Naive thymus-derived CD8-positive, alpha-beta T cell (primary cell): Measurements from ENCODE around the gene RFX2. TPM values are rescaled to one million over a fixed set of nuclear protein-coding genes. Genes with fewer than 3 reads are reported as not detected.

ENCODE experiments used
- ATAC-seq, 2 donors: fragments of 150-1000 bp; cut with Tn5 transposase in 1 of 2; sonication (Bioruptor Pico), chemical (Tn5 transposase) in 1 of 2; 1 replicate in 1 of 2; 2 replicates in 1 of 2; pipeline ENCODE4 v1.10.0; 2021; ENCODE audit warnings: mild to moderate bottlenecking in 2 of 2, moderate library complexity in 2 of 2
- POLR2A ChIA-PET: fragments of 350-600 bp; sonication (Branson Sonifier 250); formaldehyde crosslinking; loops from one replicate; lab custom pipeline; 2021; ENCODE audit warnings: antibody characterized with exemption; lab: Charles Lee
- DNase-seq, 10 donors: peaks; one replicate each; pipeline versions ENCODE4 v3.0.0 to v3.0.0-alpha.2; 2020 to 2022
- H3K27ac Mint-ChIP-seq, 10 donors: one replicate each; pipeline ENCODE4 v1.8.0; 2020 to 2022; ENCODE audit warnings: mild to moderate bottlenecking in 10 of 10, mixed read lengths in 10 of 10, moderate library complexity in 4 of 10, inconsistent platforms in 1 of 10
- H3K27me3 Mint-ChIP-seq, 5 donors: one replicate each; pipeline ENCODE4 v1.8.0; 2021 to 2022; ENCODE audit warnings: mixed read lengths in 5 of 5
- H3K36me3 Mint-ChIP-seq, 3 donors: one replicate each; pipeline ENCODE4 v1.8.0; 2020 to 2022; ENCODE audit warnings: mixed read lengths in 3 of 3, mild to moderate bottlenecking in 2 of 3, inconsistent platforms in 1 of 3
- H3K4me1 Mint-ChIP-seq, 4 donors: one replicate each; pipeline ENCODE4 v1.8.0; 2021 to 2022; ENCODE audit warnings: mixed read lengths in 4 of 4
- H3K4me3 Mint-ChIP-seq, 10 donors: one replicate each; pipeline ENCODE4 v1.8.0; 2020 to 2022; ENCODE audit warnings: mild to moderate bottlenecking in 10 of 10, mixed read lengths in 10 of 10, moderate library complexity in 6 of 10, inconsistent platforms in 1 of 10
- H3K9me3 Mint-ChIP-seq, 9 donors: one replicate each; pipeline ENCODE4 v1.8.0; 2020 to 2022; ENCODE audit warnings: mixed read lengths in 9 of 9, mild to moderate bottlenecking in 3 of 9, inconsistent platforms in 1 of 9, moderate library complexity in 1 of 9
- polyA plus RNA-seq, 3 donors: library from polyadenylated mRNA; unstranded; fragments of 300-500 nt; fragmentation: Illumina TruSeq; gene quantifications; one replicate each; pipeline ENCODE4 v1.2.3, GENCODE V29; 2021
- total RNA-seq, 8 experiments: library from RNA in 2 of 8; stranded (reverse) in 2 of 8; gene quantifications; one replicate each; pipeline ENCODE4 v1.2.3 and lab custom pipeline; 2021 to 2026

RFX2 gene
- total and polyA plus RNA-seq, 5 experiments from 2014 or later, result 4.0 to 10.4 (median 5.9) TPM

GRCh38 chr19:6022570-6023064 is 87.7 kb downstream of the RFX2 start:
- POLR2A ChIA-PET, result interaction anchor here (1.5 to 1.9 kb wide), 5 partner anchors 47 to 218 kb away, joined by 4 to 10 read pairs (median 9); partner anchors contain the start of genes NDUFA11 and NRTN
- Mint-ChIP-seq H3K27me3 (peaks cover 0 to 4% (median 0%) of the 10 kb centered on the region in 5 donors), H3K4me3 (no peak overlapping the region), H3K27ac (peak overlapping the region in 2 of 10 donors; percentile 37 to 55), H3K36me3 (peaks cover 0 to 11% (median 1%) of the 10 kb centered on the region in 3 donors), H3K9me3 (no peaks in the 10 kb centered on the region), H3K4me1 (peaks cover 5 to 25% (median 8%) of the 10 kb centered on the region in 4 donors)
- DNase-seq (no peak), ATAC-seq (peak; percentile 6 to 9)

- peak; percentile 66 to 91 (median 76) for DNase-seq
- peaks cover 5 to 25% (median 8%) of the 10 kb centered on the region in 4 donors for H3K4me1 Mint-ChIP-seq
- H3K9me3 Mint-ChIP-seq, result no peaks in the 10 kb centered on the region
- peak; percentile 98 to 99 for ATAC-seq
- H3K36me3 Mint-ChIP-seq, result peaks cover 0 to 10% (median 0%) of the 10 kb centered on the region in 3 donors
- H3K4me3 Mint-ChIP-seq, result no peak overlapping the region
- POLR2A ChIA-PET, result interaction anchor here (1.5 to 1.9 kb wide), 5 partner anchors 47 to 218 kb away, joined by 4 to 10 read pairs (median 9); partner anchors contain the start of genes NDUFA11 and NRTN
- H3K27ac Mint-ChIP-seq, result peak overlapping the region in 1 of 10 donors; percentile 55
- peaks cover 0 to 4% (median 0%) of the 10 kb centered on the region in 5 donors for H3K27me3 Mint-ChIP-seq
Measured at GRCh38 chr19:6021878-6022569, 88.3 kb downstream of the RFX2 start.

- H3K27me3 Mint-ChIP-seq, result peaks cover 0 to 4% (median 0%) of the 10 kb centered on the region in 5 donors
- no peak for DNase-seq
- peaks cover 0 to 2% (median 0%) of the 10 kb centered on the region in 3 donors for H3K36me3 Mint-ChIP-seq
- POLR2A ChIA-PET, result interaction anchor here (0.5 to 1.9 kb wide), 2 partner anchors 217 to 224 kb away, joined by 3 to 9 read pairs; partner anchors contain the start of gene NRTN
- H3K4me1 Mint-ChIP-seq, result peaks cover 3 to 25% (median 8%) of the 10 kb centered on the region in 4 donors
- peak overlapping the region in 1 of 10 donors; percentile 62 for H3K27ac Mint-ChIP-seq
- no peak for ATAC-seq
- no peak overlapping the region for H3K4me3 Mint-ChIP-seq
- no peaks in the 10 kb centered on the region for H3K9me3 Mint-ChIP-seq
Measured at GRCh38 chr19:6020972-6021805, 89.1 kb downstream of the RFX2 start.

- H3K36me3 Mint-ChIP-seq, result no peaks in the 10 kb centered on the region
- no peak overlapping the region for H3K4me3 Mint-ChIP-seq
- H3K27ac Mint-ChIP-seq, result peak overlapping the region in 1 of 10 donors; percentile 55
- DNase-seq, result peak in 1 of 10 donors; percentile 7
- H3K4me1 Mint-ChIP-seq, result peaks cover 3 to 25% (median 8%) of the 10 kb centered on the region in 4 donors
- no peaks in the 10 kb centered on the region for H3K9me3 Mint-ChIP-seq
- peak; percentile 24 to 33 for ATAC-seq
- peaks cover 0 to 4% (median 0%) of the 10 kb centered on the region in 5 donors for H3K27me3 Mint-ChIP-seq
- POLR2A ChIA-PET, result interaction anchor here (0.5 kb wide), 1 partner anchor 223 kb away, joined by 3 read pairs; no protein-coding TSS in a partner anchor
Measured at GRCh38 chr19:6020166-6020882, 90.0 kb downstream of the RFX2 start.

GRCh38 chr19:6018786-6019185 is 91.5 kb downstream of the RFX2 start:
- Mint-ChIP-seq H3K36me3 (no peaks in the 10 kb centered on the region), H3K27me3 (peaks cover 0 to 4% (median 0%) of the 10 kb centered on the region in 5 donors), H3K4me3 (no peak overlapping the region), H3K4me1 (peaks cover 3 to 25% (median 8%) of the 10 kb centered on the region in 4 donors), H3K9me3 (no peaks in the 10 kb centered on the region), H3K27ac (no peak overlapping the region)
- no peak for DNase-seq
- ATAC-seq, result no peak
- POLR2A ChIA-PET, result no interaction called here

- POLR2A ChIA-PET, result no interaction called here
- peaks cover 3 to 24% (median 8%) of the 10 kb centered on the region in 4 donors for H3K4me1 Mint-ChIP-seq
- ATAC-seq (no peak), DNase-seq (no peak)
- peaks cover 0 to 4% (median 0%) of the 10 kb centered on the region in 3 donors for H3K36me3 Mint-ChIP-seq
- H3K4me3 Mint-ChIP-seq, result no peak overlapping the region
- no peaks in the 10 kb centered on the region for H3K9me3 Mint-ChIP-seq
- H3K27ac Mint-ChIP-seq, result peak overlapping the region in 1 of 10 donors; percentile 84
- peaks cover 0 to 4% (median 0%) of the 10 kb centered on the region in 5 donors for H3K27me3 Mint-ChIP-seq
Measured at GRCh38 chr19:6017576-6017975, 92.7 kb downstream of the RFX2 start.

GRCh38 chr19:6015841-6016545 is 94.3 kb downstream of the RFX2 start:
- no peak overlapping the region for H3K27ac Mint-ChIP-seq
- H3K27me3 Mint-ChIP-seq, result no peaks in the 10 kb centered on the region
- peaks cover 0 to 9% (median 4%) of the 10 kb centered on the region in 4 donors for H3K4me1 Mint-ChIP-seq
- H3K9me3 Mint-ChIP-seq, result no peaks in the 10 kb centered on the region
- no peak overlapping the region for H3K4me3 Mint-ChIP-seq
- peaks cover 0 to 4% (median 0%) of the 10 kb centered on the region in 3 donors for H3K36me3 Mint-ChIP-seq
- DNase-seq (no peak), ATAC-seq (no peak)
- POLR2A ChIA-PET, result no interaction called here

GRCh38 chr19:6014551-6015135 is 95.7 kb downstream of the RFX2 start:
- DNase-seq, result no peak
- no peak overlapping the region for H3K27ac Mint-ChIP-seq
- POLR2A ChIA-PET, result no interaction called here
- no peaks in the 10 kb centered on the region for H3K9me3 Mint-ChIP-seq
- H3K4me1 Mint-ChIP-seq, result peaks cover 0 to 2% (median 0%) of the 10 kb centered on the region in 4 donors
- ATAC-seq, result no peak
- peaks cover 0 to 10% (median 0%) of the 10 kb centered on the region in 3 donors for H3K36me3 Mint-ChIP-seq
- no peaks in the 10 kb centered on the region for H3K27me3 Mint-ChIP-seq
- H3K4me3 Mint-ChIP-seq, result no peak overlapping the region

- H3K4me1 Mint-ChIP-seq, result no peaks in the 10 kb centered on the region
- ATAC-seq (no peak), DNase-seq (no peak)
- no peaks in the 10 kb centered on the region for H3K9me3 Mint-ChIP-seq
- H3K27ac Mint-ChIP-seq, result no peak overlapping the region
- peaks cover 0 to 10% (median 0%) of the 10 kb centered on the region in 3 donors for H3K36me3 Mint-ChIP-seq
- POLR2A ChIA-PET, result no interaction called here
- H3K27me3 Mint-ChIP-seq, result no peaks in the 10 kb centered on the region
- H3K4me3 Mint-ChIP-seq, result no peak overlapping the region
Measured at GRCh38 chr19:6012426-6013170, 97.7 kb downstream of the RFX2 start.

GRCh38 chr19:6011794-6012193 is 98.5 kb downstream of the RFX2 start:
- Mint-ChIP-seq H3K27ac (no peak overlapping the region), H3K9me3 (no peaks in the 10 kb centered on the region), H3K36me3 (peaks cover 0 to 12% (median 0%) of the 10 kb centered on the region in 3 donors), H3K27me3 (no peaks in the 10 kb centered on the region), H3K4me3 (no peak overlapping the region), H3K4me1 (peaks cover 0 to 3% (median 0%) of the 10 kb centered on the region in 4 donors)
- no peak for ATAC-seq
- POLR2A ChIA-PET, result no interaction called here
- no peak for DNase-seq
